IMR-90 (cell line): Measurements from ENCODE around the gene PLCH2.

Source experiments
- CHD1 ChIP-seq: IDR thresholded peaks from 2 replicates; pipeline ENCODE4 v1.6.1; 2012; ENCODE audit warnings: low read depth, low read length, improper control_type of control experiment
- ELK1 ChIP-seq: fragments of 150-350 bp; IDR thresholded peaks from 2 replicates; pipeline ENCODE4 v1.6.1; 2016; ENCODE audit warnings: low read depth, mild to moderate bottlenecking, low read length, moderate library complexity, borderline replicate concordance
- MAFK ChIP-seq: IDR thresholded peaks from 2 replicates; pipeline ENCODE4 v1.6.1; 2012; ENCODE audit warnings: low read depth, low read length, improper control_type of control experiment
- NFE2L2 ChIP-seq: fragments of 150-350 bp; IDR thresholded peaks from 2 replicates; pipeline ENCODE4 v1.6.1; 2016; ENCODE audit warnings: low read depth, mild to moderate bottlenecking, low read length
- POLR2A ChIP-seq: IDR thresholded peaks from 2 replicates; pipeline ENCODE4 v1.6.1; 2012; ENCODE audit warnings: mild to moderate bottlenecking, low read depth, low read length
- RAD21 ChIP-seq: IDR thresholded peaks from 2 replicates; pipeline ENCODE4 v1.6.1; 2012; ENCODE audit warnings: low read length, improper control_type of control experiment
- TF ChIP-seq, protein P1 (sequence below): conservative IDR thresholded peaks from 2 replicates; pipeline ENCODE4 v1.5.1; 2012; ENCODE audit warnings: mild to moderate bottlenecking, low read depth, low read length, improper control_type of control experiment
- TF ChIP-seq, protein P2 (sequence below): fragments of 150-350 bp; IDR thresholded peaks from 2 replicates; pipeline ENCODE4 v1.6.1; 2017; ENCODE audit warnings: mild to moderate bottlenecking, antibody characterized with exemption, low read length, low read depth

- TF ChIP-seq, protein P1, sequence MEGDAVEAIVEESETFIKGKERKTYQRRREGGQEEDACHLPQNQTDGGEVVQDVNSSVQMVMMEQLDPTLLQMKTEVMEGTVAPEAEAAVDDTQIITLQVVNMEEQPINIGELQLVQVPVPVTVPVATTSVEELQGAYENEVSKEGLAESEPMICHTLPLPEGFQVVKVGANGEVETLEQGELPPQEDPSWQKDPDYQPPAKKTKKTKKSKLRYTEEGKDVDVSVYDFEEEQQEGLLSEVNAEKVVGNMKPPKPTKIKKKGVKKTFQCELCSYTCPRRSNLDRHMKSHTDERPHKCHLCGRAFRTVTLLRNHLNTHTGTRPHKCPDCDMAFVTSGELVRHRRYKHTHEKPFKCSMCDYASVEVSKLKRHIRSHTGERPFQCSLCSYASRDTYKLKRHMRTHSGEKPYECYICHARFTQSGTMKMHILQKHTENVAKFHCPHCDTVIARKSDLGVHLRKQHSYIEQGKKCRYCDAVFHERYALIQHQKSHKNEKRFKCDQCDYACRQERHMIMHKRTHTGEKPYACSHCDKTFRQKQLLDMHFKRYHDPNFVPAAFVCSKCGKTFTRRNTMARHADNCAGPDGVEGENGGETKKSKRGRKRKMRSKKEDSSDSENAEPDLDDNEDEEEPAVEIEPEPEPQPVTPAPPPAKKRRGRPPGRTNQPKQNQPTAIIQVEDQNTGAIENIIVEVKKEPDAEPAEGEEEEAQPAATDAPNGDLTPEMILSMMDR = no peak
- TF ChIP-seq, protein P2, sequence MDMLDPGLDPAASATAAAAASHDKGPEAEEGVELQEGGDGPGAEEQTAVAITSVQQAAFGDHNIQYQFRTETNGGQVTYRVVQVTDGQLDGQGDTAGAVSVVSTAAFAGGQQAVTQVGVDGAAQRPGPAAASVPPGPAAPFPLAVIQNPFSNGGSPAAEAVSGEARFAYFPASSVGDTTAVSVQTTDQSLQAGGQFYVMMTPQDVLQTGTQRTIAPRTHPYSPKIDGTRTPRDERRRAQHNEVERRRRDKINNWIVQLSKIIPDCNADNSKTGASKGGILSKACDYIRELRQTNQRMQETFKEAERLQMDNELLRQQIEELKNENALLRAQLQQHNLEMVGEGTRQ = no peak
- no peak for TF ChIP-seq RAD21
- TF ChIP-seq CHD1 = no peak
- no peak for TF ChIP-seq NFE2L2
- TF ChIP-seq MAFK = no peak
- no peak for TF ChIP-seq ELK1
- no peak for TF ChIP-seq POLR2A
Measured at GRCh38 chr1:2496087-2496622, 20.1 kb downstream of the PLCH2 start.
